Stimulated activated CD8-positive, alpha-beta memory T cell treated with anti-CD3 and anti-CD28 coated beads, Interleukin-7, amount 100 ng/mL, for 1 hour (primary cell): Measurements from ENCODE around the gene PDRG1.
"Not testable (repeated sequence)": the region's sequence is repeated elsewhere in the genome, so short reads cannot be mapped to it uniquely, and the experiment has no call there.

Source experiments
- DNase-seq, 2 donors: peaks; one replicate each; pipeline ENCODE4 v3.0.0-alpha.2; 2020; ENCODE audit warnings: low read depth in 2 of 2

Gene PDRG1

GRCh38 chr20:31926493-31926892 lies 25.4 kb downstream of the PDRG1 start:
- DNase-seq = no peak

GRCh38 chr20:31925631-31926030 lies 26.2 kb downstream of the PDRG1 start:
- DNase-seq = no peak

DNA sequence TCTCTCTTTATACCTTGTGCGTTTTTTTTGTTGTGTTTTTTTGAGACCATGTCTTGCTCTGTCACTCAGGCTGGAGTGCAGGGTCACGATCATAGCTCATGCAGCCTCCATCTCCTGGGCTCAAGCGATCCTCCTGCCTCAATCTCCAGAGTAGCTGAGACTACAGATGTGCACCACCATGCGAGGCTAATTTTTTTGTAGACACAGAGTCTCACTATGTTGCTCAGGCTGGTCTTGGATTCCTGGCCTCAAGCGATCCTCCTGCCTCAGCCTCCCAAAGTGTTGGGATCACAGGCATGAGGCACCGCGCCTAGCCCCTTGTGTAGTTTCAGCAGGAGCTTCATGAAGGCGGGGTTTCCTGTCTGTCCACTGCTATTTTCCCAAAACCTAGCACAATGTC lies 27.3 kb downstream of the PDRG1 start:
- no peak for DNase-seq

DNA sequence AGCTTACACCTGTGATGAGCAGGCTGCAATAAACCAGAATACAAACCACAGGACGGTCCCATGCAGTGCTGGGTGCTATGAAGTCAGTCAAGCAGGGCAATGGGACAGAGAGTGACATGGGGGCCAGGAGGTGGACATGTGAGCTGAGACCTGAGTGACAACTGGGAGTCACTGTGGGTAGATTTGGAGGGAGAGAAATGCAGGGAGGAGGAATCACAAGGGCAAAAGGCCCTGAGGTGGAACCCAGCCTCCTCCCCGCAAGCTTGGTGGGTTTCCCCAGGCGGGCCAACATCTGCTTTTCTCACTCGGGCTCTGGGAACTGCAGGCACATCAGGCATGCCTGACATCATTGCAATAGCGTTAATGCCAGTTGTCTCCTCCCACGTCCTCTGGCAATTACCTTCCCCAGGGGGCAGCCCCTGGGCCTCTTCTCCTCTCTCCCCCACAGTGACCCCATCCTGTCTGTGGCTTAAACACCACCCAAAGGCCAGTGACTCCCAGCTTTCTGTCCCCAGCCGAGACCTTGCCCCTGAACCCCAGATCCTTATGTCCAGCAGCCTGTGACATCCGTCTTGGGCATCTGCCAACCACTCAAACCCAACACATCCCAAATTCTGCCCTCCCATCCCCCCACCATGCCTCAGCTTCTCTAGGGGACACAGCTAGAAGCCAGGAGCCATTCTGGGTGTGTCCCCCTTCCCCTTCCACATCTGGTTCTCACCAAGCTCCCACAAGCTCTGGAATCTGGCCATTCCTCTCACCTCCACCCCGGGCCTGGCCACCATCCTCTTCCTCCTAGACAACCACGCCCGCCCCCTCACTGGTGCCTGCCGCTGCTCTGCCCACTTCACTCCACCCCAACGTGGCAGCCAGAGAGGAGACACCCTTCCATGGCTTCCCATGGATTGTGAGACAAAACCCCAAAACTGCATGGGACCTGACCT lies 28.2 kb downstream of the PDRG1 start:
- DNase-seq = no peak

- no peak for DNase-seq
Measured at GRCh38 chr20:31922588-31922987, 29.3 kb downstream of the PDRG1 start.

GRCh38 chr20:31922181-31922580 lies 29.7 kb downstream of the PDRG1 start:
- DNase-seq = no peak

- not testable (repeated sequence) for DNase-seq
Measured at GRCh38 chr20:31921480-31921879, 30.4 kb downstream of the PDRG1 start.

DNA sequence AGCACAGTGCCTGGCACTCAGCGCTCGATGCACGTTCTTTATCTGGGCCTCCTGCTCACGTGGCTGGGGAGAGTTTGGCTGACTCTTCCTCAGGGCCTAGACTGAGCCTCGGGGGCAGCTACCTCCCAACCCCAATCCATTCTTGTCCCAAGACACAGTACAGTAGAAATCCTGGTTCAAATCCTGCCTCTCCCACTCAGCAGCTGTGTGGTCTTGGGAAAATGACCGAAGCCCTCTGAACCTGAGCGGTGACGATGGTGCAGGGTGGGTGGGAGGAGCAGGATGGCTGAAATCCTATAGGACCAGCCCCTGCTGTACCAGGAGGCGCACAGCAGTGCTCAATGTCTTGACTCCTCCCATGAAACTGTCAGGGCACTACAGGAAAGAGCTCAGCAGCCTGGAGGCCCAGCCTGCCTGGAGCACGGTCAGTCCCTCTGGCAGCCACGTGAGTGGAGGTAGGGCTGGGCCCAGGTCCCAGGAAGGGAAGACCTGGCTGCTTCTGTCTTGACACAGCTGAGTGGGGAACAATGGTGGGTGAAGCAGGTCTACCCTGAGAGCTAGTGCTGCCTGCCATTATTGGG lies 31.5 kb downstream of the PDRG1 start:
- no peak for DNase-seq

DNA sequence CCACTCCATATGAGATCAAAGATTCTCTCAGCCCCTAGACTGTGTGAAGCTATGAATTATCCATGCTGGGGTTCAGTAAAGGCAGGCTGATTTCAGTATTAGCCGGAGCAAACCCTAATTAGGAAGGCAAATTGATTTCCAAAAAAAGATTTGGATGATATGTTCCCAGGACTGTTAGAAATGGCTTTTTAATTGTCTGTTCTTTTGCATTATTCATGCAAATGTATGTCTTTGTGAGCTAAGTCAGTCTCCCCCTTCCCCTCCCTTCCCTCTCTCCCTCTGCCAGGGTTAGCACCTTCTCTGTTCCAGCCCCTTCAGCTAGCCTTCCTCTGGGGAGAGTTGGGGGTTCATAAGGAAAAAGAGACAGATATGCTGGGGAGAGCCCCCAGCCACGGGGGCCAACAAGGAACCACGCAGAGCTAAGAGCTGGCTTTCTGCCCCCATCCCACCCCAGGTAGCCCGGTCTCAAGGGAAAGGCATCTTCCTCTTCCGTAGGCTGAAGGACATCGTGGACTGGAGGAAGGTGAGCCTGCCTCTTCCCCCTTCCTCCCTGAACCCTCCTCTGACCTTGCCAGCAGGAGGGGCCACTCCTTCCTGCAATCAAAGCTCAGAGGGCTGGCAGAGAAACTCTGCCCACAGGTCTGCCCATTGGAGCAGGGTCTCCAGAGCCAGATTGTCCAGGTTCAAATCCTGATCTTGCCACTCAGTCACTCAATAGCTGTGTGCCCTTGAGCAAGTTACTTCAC lies 32.3 kb downstream of the PDRG1 start:
- no peak for DNase-seq

GRCh38 chr20:31918466-31919105 lies 33.3 kb downstream of the PDRG1 start:
- DNase-seq = no peak

DNA sequence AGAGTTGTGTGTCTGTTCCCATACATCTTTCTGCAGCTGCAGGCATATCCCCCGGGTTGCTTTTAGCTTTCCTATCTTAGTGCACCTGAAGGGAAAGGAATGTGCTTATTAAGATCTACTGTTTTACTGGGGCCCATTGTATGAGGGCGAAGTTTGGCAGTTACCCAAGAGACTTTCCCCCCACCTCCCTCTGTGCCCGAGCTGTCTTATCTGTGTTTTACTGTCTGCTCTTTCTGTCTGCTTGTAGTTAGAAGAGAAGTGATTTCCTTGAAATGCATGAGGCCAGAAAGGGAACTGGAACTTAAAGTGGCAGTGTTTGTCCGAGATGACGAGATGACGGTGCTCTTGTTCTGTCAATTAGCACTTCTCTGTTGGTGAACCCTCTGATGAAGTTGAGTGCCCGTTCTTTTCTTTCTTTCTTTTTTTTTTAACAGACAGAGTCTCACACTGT lies 33.9 kb downstream of the PDRG1 start:
- DNase-seq = not testable (repeated sequence)

GRCh38 chr20:31916708-31917107 lies 35.1 kb downstream of the PDRG1 start:
- DNase-seq = no peak

GRCh38 chr20:31915491-31916280 lies 36.2 kb downstream of the PDRG1 start:
- DNase-seq = no peak

DNA sequence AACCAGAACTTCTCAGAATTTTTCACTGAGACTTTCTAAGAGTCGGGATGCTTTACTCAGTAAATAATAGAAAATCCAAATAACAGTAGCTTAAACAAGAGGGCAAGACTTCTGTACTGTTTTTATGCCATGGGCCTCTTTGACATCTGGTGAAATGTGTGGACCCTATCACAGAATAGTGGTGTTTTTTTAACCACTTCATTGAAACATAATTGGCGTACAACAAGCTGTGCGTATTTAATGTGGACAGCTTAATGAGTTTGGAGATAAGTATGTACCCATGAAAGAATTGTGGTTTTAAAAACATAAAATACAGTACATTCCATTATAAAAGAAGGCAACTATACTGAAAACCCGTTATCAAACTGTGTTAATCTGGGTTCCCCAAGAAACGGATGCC lies 37.7 kb downstream of the PDRG1 start:
- no peak for DNase-seq

GRCh38 chr20:31913431-31914157 lies 38.3 kb downstream of the PDRG1 start:
- DNase-seq = no peak

- DNase-seq = no peak
Measured at GRCh38 chr20:31910071-31910803, 41.6 kb downstream of the PDRG1 start.

- DNase-seq = no peak
Measured at GRCh38 chr20:31909253-31910070, 42.4 kb downstream of the PDRG1 start.

DNA sequence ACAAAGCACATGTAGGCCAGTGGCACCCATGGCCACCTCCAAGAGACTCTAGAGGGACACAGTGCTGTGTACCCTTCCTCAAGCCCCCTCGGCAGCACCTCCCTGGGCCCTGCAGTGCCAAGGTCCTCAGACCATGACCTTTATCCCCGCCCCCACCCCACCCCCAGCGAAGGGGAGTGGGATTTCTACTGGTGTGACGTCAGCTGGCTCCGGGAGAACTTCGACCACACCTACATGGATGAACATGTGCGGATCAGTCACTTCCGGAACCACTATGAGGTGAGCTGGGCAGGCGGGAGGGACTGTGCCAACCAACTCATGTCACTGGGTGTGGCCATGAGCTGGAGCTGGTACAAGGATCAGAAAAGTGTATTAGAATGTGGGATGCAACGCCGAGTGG lies 43.4 kb downstream of the PDRG1 start:
- DNase-seq = no peak

GRCh38 chr20:31908016-31908415 lies 43.8 kb downstream of the PDRG1 start:
- no peak for DNase-seq
